COLO668 (cell line): ENCODE results near the gene CAPZA1.
"Not testable (repeated sequence)": the region's sequence is repeated elsewhere in the genome, so short reads cannot be mapped to it uniquely, and the experiment has no call there.

Source experiments
- DNase-seq: peaks from one replicate; lab custom pipeline; 2025; ENCODE audit not compliant: unreplicated experiment; lab: John Stamatoyannopoulos, UW

CAPZA1 gene

DNA sequence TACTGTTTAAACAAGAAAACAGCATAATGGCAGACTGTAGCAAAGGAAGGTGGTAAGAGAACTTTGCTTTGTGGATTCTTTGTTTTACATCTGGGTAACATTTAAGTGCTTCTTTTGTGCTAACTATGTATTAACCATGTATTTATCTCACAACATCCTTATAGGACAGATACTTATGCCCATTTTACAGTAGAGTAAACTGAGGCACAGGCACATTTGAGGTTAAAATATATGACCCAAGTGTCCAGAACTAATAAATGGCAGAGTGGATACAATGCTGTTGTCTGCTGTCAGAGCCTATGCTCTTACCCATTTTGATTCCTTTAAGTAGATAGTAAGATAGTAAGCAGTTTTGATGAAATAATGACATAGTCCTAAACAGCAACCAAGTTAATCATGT lies 7.3 kb downstream of the CAPZA1 start:
- DNase-seq, result no peak

DNA sequence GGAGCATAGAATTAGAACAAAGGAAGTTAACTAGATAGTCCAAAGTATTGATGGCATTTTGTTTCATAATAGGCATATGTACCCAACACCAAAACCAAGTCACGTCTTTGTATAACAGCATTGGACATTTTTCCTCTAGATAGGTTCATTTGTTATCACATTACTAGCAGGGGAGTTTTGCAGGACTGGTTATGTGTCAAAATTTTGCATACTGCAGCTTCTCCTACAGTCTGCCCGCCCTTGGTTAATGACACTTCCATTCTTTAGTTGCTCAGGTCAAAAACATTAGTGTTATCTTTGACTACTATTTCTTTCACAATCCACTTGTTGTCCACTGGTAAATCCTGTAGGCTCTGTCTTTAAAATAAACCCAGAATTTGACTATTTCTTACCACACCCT lies 8.9 kb downstream of the CAPZA1 start:
- no peak for DNase-seq

GRCh38 chr1:112629256-112629655 lies 9.6 kb downstream of the CAPZA1 start:
- DNase-seq, result no peak

DNA sequence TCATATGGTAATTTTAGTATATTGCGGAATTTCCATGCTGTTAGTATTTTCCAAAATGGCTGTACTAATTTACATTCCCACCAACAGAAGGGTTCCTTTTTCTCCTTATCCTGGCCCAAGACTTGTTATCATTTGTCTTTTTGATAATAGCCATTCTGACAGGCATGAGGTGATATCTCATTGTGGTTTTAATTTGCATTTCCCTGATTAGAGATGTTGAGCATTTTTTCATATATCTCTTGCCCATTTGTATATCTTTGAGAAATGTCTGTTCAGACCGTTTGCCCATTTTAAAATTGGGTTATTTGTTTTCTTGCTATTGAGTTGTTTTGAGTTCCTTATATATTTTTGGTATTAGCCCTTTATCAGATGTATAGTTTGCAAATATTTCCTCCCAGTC lies 14.0 kb downstream of the CAPZA1 start:
- no peak for DNase-seq

DNA sequence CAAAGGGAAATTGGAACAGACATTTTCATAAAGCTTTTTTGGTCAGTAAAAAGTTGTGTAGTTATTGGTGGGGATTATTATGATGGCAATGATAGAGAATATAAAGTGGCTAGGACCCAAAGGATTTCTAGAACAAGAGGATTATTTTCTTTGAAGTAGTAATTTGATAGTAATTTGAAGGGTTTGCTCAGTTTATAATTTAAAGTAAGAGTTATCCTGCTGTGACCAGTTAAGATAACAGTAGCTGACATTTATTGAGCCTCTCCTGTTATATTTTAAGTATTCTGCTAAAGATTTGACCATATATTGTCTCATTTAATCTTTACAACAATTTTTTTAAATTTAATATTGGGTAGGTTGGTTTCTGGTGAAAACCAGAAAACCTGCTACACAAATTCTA lies 14.7 kb downstream of the CAPZA1 start:
- no peak for DNase-seq

DNA sequence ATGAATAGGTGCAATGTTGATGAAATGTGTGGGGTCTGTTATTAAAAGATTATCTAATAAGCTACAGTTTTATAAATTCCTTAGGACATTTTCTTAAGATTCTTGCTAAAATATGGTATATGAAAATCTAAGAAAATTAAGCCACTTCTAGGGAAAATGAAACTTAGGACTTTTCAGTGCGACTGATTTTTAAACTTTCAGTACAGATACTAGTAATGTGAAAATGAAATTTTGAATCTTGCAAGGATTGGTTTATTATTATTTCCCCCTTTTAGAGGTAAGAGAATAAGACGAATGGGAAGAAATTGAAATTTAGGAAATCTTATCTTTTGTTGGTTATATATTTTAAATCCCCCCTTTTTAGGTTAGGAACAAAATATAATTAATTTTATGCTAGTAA lies 16.4 kb downstream of the CAPZA1 start:
- no peak for DNase-seq

DNA sequence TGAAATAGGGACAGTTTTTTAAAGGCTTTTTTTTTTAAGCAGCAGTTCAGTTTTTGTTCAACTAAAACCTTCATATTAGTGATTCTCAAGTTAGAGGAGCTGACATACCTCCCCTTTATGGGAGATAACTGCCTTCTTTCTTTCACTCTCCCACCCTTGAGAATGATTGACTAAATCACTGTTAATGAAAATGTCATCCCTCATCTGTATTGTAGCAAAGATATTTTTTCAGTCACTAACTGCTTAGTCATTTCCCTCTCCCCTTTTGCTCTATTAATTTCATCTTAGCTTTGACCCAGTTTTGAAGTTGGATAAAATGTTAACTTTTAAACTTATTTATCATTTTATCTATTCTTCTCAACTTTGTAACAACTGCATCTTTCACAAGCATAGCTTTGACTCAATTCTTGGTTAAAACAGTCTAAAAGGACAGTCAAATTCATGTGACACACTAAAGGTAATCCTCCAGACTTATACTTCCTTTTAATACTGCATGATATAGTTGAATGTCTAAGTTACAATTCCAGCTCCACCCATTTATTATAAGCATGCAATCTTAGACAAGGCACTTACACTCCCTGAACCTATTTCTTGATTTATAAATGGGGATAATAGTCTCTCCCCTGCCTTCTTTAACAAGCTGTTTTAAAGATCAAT lies 17.1 kb downstream of the CAPZA1 start:
- no peak for DNase-seq

DNA sequence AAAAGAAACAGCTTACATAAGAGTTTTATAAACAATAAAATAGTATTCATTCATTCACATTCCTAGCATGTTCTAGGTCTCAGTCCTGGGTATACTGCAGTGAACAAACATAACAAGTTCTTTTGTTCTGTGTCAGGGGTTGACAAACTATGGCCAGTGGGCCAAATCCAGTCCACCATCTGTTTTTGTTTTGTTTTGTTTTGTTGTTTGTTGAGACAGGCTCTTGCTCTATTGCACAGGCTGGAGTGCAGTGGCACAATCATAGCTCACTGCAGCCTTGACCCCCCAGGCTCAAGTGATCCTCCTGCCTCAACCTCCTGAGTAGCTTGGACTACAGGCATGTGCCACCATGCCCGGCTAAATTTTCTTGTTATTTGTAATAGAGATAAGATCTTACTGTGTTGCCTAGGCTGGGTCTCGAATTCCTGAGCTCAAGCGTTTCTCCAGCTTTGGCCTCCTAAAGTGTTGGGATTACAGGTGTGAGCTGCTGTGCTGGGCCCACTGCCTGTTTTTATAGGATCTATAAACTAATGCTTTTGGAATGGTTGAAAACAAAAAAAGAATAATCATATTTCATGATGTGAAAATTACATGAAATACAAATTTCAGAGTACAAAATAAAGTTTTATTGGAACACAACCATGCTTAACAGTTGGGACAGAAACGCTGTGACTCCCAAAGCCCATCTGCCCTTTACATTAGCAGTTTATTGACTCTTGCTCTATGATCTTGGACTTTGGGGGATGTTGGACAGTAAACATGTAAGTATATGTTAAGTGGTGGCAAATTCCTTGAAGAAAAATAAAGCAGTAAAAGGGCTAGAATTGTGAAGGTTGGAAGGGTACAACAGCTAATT lies 17.9 kb downstream of the CAPZA1 start:
- DNase-seq, result no peak

- no peak for DNase-seq
Measured at GRCh38 chr1:112638110-112638428, 18.4 kb downstream of the CAPZA1 start.

DNA sequence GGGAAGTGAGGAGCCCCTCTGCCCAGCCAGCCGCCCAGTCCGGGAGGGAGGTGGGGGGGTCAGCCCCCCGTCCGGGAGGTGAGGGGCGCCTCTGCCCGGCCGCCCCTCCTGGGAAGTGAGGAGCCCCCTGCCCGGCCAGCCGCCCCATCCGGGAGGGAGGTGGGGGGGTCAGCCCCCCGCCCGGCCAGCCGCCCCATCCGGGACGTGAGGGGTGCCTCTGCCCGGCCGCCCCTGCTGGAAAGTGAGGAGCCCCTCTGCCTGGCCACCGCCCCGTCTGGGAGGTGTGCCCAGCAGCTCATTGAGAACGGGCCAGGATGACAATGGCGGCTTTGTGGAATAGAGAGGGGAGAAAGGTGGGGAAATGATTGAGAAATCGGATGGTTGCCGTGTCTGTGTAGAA lies 20.8 kb downstream of the CAPZA1 start:
- not testable (repeated sequence) for DNase-seq

GRCh38 chr1:112643080-112643479 lies 23.4 kb downstream of the CAPZA1 start:
- DNase-seq, result no peak

- DNase-seq, result no peak
Measured at GRCh38 chr1:112646225-112646624, 26.6 kb downstream of the CAPZA1 start.

- no peak for DNase-seq
Measured at GRCh38 chr1:112651205-112651604, 31.6 kb downstream of the CAPZA1 start.

- no peak for DNase-seq
Measured at GRCh38 chr1:112665857-112666256, 46.2 kb downstream of the CAPZA1 start.

DNA sequence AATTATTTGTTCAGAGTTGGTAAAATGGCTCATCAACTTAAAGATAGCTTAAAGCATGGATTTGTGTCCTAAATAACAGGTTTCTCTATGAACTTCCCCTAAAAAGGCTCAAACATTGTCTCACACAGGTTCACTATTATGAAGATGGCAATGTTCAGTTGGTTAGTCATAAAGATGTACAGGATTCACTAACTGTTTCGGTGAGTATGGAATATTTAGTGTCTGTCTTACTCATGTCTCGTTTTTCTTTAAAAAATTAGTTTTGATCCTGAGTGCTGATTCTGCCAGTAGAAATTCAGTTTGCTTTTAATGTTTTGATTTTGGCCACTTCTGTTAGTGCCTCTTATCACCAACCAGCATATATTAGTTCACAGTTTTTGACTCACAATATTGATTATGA lies 47.3 kb downstream of the CAPZA1 start:
- DNase-seq, result no peak

- no peak for DNase-seq
Measured at GRCh38 chr1:112672009-112672408, 52.4 kb downstream of the CAPZA1 start.

GRCh38 chr1:112672842-112673241 lies 53.2 kb downstream of the CAPZA1 start:
- DNase-seq, result no peak

- no peak for DNase-seq
Measured at GRCh38 chr1:112673592-112674439, 54.2 kb downstream of the CAPZA1 start.

DNA sequence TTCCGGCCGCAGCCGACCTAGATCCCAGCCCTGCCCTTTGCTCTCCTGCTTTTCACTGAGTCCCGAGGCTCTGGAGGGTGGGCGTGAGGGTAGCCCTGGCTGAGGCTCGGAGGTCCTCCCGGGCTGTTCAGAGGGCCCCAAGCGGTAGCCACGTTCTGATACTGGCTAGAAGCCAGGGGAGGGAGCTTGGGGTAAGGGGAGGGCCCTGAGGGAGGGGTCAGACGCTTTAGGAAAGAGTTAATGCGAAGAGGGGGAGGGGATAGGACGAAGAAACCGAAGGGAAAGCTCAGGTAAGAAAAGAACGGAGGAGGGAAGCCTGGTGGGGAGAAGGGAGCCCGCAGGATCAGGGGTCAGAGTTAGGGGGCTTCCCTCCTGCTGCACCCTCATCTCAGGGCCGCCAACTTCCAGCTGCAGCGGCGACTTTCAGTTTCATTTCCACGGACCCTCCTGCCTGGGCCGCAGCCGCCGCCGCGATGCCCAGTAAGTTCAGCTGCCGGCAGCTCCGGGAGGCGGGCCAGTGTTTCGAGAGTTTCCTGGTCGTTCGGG lies 54.9 kb downstream of the CAPZA1 start, which contains the start of gene MOV10:
MOV10 (plus strand) TSS at position 220 of the 546 bp plus-strand sequence; CDS start at position 474, 254 bp downstream.
- DNase-seq, result peak; percentile 79

- peak; percentile 76 for DNase-seq
Measured at GRCh38 chr1:112674986-112675727, 55.5 kb downstream of the CAPZA1 start.
